HG02852 (cell line): ENCODE measurements around the gene GDPD5.

Source experiments
- ATAC-seq: cut with Tn5 transposase; IDR thresholded peaks from one replicate; pipeline ENCODE4 v1.9.1; 2021; ENCODE audit warnings: mild to moderate bottlenecking, moderate library complexity; ENCODE audit not compliant: unreplicated experiment

GDPD5 gene

DNA sequence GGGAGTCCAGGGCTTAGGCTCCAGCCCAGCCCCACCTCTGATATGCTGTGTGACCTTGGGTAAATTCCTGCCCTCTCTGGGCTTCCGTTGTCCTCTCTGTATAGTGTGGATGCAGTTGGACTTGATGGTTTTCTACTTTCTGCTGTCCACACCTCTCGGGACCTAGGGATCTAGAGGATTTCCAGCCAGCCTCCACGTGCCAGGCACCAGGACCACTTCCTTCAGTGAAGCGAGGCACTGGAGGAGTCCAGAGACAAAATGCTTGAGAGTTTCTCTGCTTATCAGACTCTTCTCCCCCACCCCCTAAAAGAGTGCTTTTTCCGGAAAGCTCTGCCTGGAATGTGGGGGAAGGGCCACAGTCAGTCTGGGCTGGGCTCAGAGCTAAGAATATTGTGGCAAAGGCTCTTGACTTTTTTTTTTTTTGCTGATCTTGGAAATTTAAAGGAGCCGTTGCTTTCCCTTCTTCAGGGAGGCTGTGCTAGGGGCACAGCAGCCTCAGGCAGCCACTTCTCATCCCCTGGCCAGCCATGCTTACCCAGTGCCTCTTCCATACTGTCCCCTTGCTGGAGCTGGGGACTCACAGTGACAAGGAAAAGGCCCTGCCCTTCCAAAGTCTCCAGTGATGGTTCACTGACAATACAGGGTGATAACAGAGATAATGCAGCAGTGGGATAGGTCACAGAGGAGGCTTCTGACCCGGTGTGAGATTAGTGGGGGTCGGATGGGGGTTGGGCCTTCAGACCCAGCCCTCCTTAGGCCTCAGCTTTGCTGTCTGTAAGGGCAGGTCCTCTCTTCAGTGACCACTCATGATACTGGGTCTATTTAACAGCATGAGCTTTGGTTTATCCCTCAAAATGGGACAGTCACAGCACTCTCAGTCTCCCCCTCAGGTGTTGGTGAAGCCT is 33.5 kb upstream of the GDPD5 start:
- ATAC-seq: no peak

DNA sequence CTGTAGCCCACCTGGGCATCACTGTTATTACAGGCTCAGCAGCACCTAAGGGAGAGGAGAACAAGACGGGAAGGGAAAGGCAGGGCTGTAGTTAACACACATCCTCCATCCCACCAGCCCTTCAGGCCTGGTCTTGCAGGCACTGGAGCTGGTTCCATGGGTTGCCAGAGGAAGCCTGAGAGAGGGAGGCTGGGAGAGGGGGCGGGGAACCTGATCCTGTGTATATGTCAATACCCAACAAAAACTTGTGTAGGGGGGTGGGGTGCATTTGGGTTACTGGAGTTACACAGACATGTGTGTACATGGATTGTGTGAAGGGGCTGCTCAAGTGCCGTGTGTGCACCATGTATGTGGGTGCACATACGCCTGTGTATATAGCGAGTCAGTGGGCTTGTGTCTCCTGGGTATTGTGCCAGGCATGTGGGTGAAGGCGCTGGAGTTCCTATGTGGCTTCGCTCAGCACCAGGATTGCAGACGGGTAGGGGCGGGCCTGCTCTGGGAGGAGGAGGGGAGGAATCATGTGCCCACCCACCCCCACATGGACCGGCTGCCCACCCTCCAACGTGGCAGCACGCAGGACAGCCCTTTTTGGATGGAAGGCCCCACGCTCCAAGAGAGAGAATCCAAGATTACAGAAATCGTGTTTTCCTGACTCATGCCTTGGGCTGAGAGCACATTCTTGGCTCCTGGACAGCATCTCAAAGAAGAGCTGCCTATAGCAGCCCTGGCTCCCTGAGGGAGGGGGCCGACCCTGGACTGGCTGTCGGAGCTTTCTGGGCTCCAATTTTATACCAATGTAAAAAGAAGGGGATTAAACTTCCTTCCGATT is 32.1 kb upstream of the GDPD5 start:
- no peak for ATAC-seq

DNA sequence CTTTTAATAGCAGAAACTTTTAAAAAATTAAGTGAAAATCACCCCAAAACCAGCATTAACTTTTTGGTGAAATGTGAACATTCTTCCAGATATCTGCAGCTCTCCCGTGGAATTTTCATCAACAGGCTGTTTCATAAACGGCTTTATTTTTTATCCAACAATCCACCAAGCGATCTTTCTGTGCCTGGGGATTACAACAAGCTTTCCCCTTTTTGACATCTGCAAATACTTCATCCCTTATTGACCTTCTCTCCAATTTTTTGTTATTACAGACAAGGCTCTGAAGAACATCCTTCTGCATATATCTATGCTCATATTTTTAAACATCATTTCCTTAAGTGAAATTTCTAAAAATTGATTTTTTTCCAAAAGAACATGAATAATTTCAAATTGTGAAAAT is 30.5 kb upstream of the GDPD5 start:
- ATAC-seq: no peak

DNA sequence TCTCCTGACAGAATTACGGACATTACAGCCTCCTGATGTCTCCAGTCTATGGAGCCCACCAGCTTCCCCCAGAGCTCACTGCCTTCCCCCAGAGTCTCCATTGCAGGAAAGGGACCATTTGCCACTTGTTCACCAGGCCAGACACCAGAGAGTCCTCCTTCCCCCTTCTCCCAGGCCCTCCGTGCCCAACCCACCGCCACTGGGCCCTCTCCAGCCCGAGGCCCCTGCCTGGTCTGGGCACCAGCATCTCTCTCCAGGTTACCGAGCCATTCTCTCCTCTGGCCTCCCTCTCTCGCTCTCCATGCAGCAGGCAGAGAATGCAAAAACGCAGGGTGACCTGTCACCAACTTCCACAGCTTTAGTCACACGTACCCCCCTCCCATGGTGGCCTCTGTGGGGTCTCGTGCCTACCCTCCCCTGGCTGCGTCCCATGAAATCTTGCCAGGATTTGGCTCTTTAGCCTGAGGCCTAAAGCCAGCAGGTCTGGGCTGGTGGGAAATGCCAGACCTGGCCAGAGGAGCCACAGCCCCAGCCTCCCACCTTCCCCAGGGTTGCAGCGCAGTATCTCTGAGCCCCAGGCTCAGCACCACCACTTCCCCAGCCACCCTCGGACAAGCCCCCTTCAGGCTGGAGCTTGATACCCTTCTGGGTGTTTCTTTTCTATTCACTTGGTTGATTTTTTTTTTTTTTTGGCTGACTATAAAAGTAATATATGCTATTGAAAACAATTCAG is 29.5 kb upstream of the GDPD5 start:
- no peak for ATAC-seq

DNA sequence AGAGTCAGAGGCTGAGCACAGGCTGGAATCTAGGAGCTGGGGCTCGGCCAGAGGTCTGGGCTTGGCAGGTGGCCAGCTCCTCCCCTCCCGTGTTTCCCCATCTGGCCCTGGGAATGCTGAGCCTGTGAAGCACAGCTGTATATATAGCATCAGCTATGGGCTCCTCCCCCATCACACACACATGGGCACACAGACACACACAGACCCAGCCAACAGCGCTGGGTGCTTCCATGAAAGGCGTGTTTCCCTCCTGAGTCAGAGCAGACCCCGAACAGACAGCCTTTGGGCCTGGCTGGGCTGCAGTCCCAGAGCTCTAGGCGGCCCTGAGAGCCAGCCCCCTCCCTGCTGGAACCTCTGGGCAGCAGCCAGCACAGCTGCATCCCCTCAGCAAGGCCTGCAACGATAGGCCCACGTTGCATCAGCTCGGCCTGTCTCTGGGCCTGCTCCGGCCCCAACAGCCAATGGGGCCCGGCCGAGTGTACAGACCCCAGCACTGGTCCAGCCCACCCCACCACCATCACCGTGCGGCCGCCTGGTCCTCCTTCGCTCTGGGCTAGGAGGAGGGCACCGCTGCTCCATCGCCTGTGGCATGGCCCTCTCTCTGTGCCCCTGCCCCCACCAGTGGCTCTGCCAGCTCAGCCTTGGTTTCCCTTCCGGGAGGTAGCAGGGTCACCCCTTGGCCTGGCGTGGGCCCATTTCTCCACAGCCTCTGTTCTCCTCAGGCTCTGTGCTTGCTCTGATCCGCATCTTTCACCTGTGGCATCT is 28.7 kb upstream of the GDPD5 start:
- no peak for ATAC-seq

DNA sequence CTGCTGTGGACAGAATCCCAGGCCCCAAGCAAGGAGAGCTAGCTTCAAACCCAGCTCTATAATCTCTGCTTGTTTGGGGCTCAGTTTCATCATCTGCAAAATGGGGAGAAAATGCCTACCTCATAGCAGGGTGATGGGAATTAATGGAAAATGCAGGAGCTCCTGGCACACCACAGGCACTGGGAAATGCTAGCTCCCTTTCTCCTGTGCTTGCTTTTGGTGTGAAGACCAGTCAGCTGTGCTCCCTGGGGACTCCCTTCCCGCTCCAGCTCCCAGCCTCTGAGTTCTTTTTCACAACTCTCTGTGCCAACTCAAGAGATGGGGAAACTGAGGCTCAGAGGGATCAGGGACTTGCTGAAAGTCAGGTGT is 28.1 kb upstream of the GDPD5 start:
- ATAC-seq: no peak

DNA sequence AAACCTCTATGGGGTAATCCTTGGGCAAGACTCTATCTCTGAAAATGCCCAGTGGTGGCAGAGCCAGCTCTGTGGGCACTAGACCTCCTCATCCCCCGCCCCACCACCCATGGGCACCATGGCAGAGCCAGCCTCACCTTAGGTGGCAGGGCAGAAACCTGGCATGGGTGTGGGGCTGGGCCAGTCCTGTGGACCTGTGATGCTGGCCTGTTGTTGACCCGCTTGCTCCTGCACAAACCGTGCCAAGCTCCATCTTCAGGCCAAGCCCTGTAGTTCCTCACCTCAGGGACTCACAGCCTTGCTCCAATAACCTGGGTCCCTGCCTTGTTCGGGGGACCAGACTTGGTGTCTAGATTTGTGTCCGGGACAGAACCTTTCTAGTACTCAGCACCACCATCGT is 27.4 kb upstream of the GDPD5 start:
- no peak for ATAC-seq

DNA sequence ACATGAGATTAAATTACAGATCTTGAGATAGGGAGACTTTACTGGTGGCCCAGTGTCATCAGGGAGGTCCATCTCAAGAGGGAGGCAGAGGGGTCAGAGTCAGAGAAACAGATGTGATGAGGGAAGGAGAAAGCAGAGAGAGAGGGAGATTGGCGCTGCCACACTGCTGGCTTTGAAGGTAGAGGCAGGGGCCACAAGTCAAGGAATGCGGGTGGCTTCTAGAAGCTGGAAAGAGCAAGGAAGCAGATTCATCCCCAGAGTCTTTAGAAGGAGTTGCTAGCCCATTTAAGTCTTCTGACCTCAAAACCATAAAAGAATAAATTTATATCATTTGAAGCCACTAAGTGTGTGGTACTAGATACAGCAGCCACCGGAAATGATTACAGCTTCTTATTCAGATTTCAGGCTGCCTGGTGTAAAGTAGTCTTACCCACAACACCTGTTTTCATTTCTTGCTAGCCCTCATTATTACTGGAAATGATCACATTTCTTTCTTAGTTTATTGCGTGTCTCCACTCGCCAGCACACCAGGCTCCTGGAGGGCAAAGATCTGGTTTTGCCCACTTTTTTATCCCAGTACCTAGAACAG is 23.7 kb upstream of the GDPD5 start:
- no peak for ATAC-seq

DNA sequence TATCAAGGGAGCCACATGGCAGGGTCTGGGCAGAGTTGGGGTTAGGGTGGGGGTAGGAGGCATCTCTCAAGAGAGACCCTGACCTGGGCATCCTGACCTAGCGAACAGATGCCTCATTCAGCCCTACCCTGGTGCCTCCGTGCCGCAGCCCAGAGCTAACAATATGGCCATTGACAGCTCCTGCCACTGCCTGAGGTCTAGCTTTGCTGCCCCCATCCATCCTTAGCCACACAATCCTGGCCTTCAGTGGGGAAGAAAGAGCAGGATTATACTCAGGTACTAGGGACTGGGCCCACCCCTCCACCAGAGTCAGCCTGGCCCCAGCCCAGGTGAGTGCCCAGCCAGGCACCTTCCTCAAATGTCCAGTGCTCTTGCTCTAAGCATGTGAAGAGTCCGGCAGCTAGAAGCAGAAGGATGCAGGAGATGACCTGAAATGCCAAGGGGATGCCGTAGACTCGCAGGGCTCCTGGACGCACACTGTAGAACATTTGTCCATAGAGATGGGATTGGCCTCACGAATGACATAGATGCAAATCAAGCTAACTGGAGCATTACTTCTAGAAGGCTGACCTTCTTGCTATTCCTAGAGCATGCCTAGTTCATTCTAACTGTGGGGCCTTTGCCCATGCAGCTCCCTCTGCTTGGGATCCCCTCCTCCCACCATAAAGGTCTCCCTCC is 23.0 kb upstream of the GDPD5 start:
- no peak for ATAC-seq

DNA sequence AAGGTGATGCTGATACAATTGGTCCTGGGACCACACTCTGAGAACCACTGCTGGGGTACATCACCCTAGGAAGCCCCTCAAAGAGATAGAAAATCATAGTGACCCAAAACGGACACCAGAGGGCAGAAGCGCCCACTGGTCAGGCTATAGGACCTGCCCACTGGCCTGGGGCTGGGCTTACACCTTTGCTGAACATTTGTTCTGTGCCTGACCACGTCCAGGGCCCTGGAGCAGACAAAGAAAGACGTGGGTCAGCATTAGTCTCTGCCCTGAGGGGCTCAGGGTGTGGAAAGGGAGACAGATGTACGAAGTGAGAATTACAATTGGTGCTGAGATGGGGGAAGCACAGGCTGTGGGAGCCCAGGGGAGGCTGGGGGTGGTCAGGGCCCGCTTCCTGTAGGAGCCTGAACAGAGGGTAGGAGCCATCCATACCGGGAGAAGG is 21.9 kb upstream of the GDPD5 start:
- no peak for ATAC-seq

DNA sequence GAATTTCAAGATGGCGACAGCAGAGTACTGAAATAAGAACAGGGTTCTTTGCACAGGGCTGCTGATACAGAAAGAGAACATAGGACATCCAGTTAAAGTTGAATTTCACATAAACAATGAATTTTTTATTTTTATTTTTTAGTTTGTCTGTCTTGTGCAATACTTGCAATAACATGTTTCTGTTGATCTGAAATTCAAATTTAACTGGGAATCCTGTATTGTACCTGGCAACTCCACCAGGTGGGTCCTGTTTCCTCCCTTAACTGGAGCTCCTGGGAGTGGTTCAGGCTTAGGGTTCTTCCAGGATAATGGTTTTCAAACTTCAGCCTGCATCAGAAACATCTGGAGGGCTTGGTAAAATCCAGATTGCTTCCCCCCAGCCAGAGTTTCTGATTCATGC is 21.4 kb upstream of the GDPD5 start:
- ATAC-seq: no peak

DNA sequence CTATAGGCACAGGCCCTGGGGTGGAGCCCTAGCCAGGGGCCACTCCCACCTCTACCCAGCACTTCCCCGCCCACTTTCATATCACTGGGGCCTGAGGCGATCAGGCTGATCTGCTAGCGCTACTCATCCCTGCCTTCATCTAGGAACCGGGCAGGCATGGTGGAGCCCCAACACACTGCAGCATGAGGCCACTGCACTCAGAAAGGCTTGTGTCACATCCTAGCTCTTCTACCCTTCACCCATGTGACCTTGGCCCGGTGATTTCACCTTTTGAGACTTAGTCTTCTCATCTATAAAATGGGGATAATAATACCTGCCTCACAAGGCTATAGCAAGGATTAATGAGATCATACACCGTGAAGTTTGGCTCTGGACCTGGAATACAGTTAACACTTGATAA is 18.1 kb upstream of the GDPD5 start:
- ATAC-seq: no peak

DNA sequence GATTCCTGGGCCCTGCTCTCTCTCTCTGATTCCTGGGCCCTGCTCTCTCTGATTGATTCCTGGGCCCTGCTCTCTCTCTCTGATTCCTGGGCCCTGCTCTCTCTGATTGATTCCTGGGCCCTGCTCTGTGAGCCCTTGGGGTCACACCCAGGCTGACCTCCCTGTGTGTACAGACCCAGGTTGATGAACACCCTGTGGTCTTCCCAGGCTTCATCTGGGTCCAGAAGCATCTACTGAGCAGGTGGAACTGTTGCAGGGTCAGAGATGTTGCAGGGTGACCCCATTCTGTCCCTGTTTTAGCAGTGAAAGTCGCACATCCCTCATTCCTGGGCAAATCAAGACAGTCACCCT is 16.3 kb upstream of the GDPD5 start:
- no peak for ATAC-seq

DNA sequence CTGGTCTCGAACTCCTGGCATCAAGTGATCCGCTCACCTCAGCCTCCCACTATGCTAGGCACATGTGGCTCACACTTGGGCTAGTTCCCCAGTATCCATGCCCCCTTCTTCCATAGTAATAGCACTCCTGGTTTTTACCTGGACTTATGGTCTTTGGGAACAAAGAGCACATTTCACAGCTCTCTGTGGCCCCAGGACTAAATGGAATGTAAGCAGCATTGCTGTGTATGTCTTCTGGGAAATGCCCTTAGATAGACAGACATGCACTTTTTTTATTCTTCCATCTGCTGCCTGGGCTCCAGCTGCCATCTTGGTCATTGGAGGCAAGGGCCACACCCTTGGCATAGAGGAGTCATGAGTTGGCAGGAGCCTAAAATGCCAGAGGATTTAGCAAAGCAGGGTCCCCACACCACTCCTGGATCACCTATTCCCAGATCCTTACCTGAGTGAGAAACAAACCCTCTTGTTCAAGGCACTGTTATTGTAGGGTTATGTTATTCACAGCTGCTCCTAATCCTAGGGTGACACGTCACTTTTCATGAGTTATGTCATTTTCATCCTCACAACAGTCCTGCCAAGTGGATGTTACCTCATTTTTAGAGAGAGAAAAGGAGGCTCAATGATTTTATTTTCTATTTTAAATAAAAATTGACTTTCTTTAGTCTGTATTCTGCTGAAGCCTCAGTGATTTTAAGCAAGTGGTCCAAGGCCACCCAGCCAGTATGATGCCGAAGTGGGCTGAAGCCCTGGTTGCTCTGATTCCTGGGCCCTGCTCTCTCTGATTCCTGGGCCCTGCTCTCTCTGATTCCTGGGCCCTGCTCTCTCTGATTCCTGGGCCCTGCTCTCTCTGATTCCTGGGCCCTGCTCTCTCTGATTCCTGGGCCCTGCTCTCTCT is 15.7 kb upstream of the GDPD5 start:
- ATAC-seq: no peak

DNA sequence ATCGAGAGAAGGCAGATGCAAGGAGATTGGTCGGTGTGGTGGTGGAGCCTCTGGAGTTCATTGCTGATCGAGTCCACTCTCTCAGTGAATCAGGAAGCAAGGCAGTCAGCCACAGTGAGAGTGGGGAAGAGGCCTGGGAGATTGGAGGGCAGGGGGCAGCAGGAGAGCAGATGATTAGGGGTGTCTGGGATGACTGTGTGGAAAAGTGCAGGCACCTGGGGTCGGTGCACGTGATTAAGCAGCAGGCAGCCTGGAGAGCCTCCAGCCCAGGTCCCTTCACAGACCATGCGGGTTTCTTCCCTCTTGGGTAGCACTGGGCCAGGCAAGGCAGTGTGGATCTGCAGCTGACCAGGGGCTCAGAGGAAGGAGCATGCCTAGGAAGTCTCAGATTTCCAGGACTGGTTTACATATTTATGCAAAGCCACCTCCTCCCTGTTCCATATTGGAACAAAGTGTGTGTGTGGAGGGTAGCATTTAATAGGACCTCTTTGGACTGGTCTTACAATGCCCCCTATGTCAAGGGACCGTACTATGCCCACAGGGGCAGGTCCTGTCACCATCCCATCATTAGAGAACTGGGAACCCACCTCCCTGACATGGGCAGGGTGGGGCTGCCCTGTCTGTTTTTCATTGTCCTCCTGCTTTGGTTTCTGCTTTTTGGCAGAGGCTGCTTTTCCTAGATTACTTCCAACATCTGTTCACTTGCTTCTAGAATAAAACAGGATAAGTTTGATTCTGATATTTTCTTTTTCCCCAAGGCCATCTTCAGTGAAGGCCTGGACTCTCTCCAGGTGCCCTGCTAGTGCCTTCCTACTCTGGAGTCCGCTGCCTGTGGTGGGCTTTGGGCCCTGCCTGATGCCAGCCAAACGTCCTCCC is 14.0 kb upstream of the GDPD5 start:
- no peak for ATAC-seq

DNA sequence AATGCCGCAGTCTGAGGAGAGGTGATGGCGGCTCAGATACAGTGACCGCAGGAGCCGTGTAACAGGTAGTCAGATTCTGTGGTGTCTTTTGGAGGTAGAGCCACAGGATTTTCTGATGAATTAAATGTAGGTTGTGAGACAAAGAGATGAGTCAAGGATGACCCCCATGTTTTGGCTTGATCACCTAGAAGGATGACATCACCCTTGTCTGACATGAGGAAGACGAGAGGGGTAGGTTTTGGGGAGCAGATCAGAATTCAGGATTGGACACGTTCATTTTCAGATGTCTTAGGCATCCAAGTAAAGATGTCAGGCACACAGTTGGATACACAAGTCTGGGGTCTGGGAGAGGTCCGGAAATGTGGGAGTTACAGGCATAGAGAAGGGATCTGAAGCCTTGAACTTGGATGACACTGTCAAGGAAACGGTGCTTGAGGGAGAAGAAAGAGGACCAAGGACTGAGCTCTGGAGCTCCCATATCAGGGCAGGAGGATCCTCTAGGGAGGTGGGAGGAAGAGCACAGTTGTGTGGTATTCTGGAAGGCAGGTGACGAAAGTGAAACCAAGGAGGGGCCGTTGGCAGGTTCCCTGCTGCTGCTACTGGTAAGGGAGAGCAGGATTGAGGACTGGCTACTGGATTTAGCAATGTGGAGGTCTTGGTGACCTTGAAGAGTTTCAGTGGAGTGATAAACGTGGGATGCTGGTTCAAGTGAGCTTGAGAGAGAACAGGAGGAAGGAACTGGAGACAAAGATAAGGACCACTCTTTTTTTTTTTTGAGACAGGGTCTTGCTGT is 12.6 kb upstream of the GDPD5 start:
- no peak for ATAC-seq

DNA sequence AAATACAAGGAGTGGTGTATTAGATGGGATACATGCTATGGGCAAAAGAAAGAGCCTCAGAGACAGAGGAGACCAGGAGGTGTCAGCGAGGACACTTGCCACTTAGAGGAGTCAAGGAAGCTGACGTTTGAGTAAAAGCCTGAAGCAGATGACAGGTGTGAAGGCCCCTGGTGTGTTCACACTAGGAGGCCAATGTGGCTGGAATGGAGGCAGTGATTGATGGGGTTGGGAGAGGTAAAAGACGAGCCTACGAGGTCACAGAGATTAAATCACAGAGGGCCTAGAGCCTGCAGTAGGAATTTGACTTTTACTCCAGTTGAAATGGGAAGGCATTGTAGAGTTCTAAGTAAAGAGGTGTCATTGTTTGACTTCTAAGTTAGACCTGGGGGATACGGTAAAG is 12.0 kb upstream of the GDPD5 start:
- peak; percentile 8 for ATAC-seq
